ENCODE data around the gene CYB5D1. TPM values are rescaled to one million over a fixed set of nuclear protein-coding genes. Genes with fewer than 3 reads are reported as not detected.

Gene CYB5D1
- total RNA-seq, 1 donor from 2014 or later, result 15.1 TPM

GRCh38 chr17:7883781-7884386 lies 26.1 kb downstream of the CYB5D1 start:
- FAIRE-seq, result no peak
- no peak for DNase-seq (ENCODE audit: low spot score in 2 of 2)

- FAIRE-seq (no peak), DNase-seq (ENCODE audit: low spot score in 2 of 2) (no peak)
These were observed 27.0 kb downstream of the CYB5D1 start for GRCh38 chr17:7884581-7885366.

- no peak for FAIRE-seq
These were observed 27.8 kb downstream of the CYB5D1 start for GRCh38 chr17:7885367-7886226.

GRCh38 chr17:7886227-7887037 lies 28.6 kb downstream of the CYB5D1 start:
- DNase-seq (ENCODE audit: low spot score in 2 of 2) (peak in 1 of 2 donors; percentile 55), FAIRE-seq (no peak)

More at GRCh38 chr17:7885367-7886226, 27.8 kb downstream of the CYB5D1 start:
- peak; percentile 64 to 66 for DNase-seq (ENCODE audit: low spot score in 2 of 2)

GRCh38 chr17:7887038-7887481 lies 29.3 kb downstream of the CYB5D1 start:
- FAIRE-seq (no peak), DNase-seq (ENCODE audit: low spot score in 2 of 2) (no peak)

GRCh38 chr17:7887482-7888183 lies 29.8 kb downstream of the CYB5D1 start:
- FAIRE-seq, result no peak
- peak; percentile 85 to 88 for DNase-seq (ENCODE audit: low spot score in 2 of 2)

- FAIRE-seq (no peak), DNase-seq (ENCODE audit: low spot score in 2 of 2) (no peak)
These were observed 30.5 kb downstream of the CYB5D1 start, which contains the start of gene CHD3 for GRCh38 chr17:7888184-7888920. CHD3 (plus strand) TSS chr17:7888789; CDS start chr17:7889001, 212 bp downstream.

GRCh38 chr17:7889166-7889955 lies 31.6 kb downstream of the CYB5D1 start:
- peak; percentile 81 for FAIRE-seq
- peak; percentile 88 to 90 for DNase-seq (ENCODE audit: low spot score in 2 of 2)

GRCh38 chr17:7893187-7893880 lies 35.5 kb downstream of the CYB5D1 start:
- DNase-seq (ENCODE audit: low spot score in 2 of 2) (no peak), FAIRE-seq (no peak)

- no peak for DNase-seq (ENCODE audit: low spot score in 2 of 2)
- FAIRE-seq, result no peak
These were observed 36.4 kb downstream of the CYB5D1 start for GRCh38 chr17:7894226-7894625.

GRCh38 chr17:7894866-7895265 lies 37.1 kb downstream of the CYB5D1 start:
- DNase-seq (ENCODE audit: low spot score in 2 of 2) (no peak), FAIRE-seq (no peak)

GRCh38 chr17:7897090-7897489 lies 39.3 kb downstream of the CYB5D1 start:
- no peak for DNase-seq (ENCODE audit: low spot score in 2 of 2)
- no peak for FAIRE-seq

GRCh38 chr17:7897773-7898172 lies 40.0 kb downstream of the CYB5D1 start:
- DNase-seq (ENCODE audit: low spot score in 2 of 2), result peak; percentile 57 to 59
- FAIRE-seq, result no peak

- no peak for DNase-seq (ENCODE audit: low spot score in 2 of 2)
- no peak for FAIRE-seq
These were observed 45.6 kb downstream of the CYB5D1 start for GRCh38 chr17:7903154-7904103.

- DNase-seq (ENCODE audit: low spot score in 2 of 2) (no peak), FAIRE-seq (no peak)
These were observed 51.3 kb downstream of the CYB5D1 start for GRCh38 chr17:7909089-7909488.

GRCh38 chr17:7910281-7910680 lies 52.5 kb downstream of the CYB5D1 start:
- no peak for FAIRE-seq
- no peak for DNase-seq (ENCODE audit: low spot score in 2 of 2)

Measured in frontal cortex (tissue), 4 donors.